GM19238 (cell line): ENCODE results near the gene ADAMTS3.
A peak's percentile ranks its signal among the peaks of the same experiment; 100 is the strongest.
"Not testable (repeated sequence)": the region's sequence is repeated elsewhere in the genome, so short reads cannot be mapped to it uniquely, and the experiment has no call there.

Experiments used
- DNase-seq: peaks from one replicate; pipeline ENCODE4 v3.0.0; 2011; ENCODE audit warnings: low spot score; ENCODE audit not compliant: insufficient read length

Gene ADAMTS3

DNA sequence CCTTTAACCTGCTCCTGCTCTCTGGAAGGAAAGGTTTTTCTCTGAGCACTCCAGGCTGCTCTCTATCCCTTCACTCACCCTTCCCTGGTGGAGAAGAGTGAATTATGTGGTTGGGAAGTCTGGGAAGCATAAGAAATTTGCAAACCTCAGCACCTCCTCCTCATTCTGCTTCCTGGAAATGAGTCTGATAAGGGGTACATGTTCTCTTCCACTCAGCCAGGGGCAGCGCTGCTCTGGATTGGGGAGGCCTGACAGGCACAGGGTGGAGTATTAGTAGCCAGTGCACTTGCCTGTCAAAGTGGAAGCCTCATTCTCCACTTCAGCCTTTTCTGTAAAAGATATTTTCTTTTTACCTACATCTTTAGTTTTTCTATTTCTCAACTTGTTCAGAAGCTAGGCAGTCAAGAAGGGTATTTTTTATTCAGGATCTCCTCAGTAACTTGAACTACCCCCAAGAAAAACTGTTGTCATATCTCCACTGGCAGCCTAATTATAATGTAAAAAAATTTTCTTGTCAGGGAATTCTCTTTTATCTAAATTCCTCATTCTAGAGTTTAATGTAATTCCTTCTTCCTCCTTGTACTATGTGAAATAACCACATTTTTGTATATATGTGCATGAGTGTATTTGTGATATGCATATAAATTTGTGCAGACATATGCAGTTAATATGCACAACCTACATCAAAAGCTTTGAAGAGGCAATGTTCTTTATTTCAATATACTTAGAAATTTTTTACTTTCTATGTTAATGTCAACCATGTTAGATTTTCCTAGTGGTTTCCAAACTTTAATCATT lies 15.3 kb downstream of the ADAMTS3 start:
- DNase-seq: no peak

GRCh38 chr4:72552447-72552846 lies 16.6 kb downstream of the ADAMTS3 start:
- no peak for DNase-seq

DNA sequence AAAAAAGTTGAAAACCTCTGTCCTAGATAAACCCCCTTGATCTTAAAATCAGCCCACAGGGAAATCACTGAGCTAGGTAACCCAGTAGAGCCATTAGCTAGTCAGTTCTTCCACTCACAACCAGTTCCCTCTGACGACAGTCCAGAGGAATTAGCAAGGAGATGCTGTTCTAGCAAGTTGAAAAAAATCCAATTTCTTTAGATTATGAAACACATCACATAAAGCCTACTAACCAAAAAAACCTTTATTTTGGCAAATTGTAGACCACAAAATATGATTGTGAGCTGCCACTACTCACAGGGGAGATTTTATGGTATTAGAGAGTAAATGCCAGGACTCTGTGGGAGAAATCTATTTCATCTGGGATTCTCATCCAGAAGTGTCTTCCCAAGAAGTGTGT lies 22.6 kb downstream of the ADAMTS3 start:
- no peak for DNase-seq

DNA sequence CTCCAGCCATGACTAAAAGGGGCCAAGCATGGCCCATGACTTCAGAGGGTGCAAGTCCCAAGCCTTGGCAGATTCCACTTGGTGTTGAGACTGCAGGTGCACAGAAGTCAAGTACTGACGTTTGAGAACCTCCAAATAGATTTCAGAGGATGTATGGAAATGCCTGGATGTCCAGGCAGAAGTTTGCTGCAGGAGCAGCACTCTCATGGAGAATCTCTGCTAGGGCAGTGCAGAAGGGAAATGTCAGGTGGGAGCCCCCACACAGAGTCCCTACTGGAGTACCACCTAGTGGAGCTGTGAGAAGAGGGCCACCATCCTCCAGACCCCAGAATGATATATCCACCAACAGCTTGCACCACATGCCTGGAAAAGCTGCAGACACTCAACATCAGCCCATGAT lies 28.3 kb downstream of the ADAMTS3 start:
- DNase-seq: not testable (repeated sequence)

DNA sequence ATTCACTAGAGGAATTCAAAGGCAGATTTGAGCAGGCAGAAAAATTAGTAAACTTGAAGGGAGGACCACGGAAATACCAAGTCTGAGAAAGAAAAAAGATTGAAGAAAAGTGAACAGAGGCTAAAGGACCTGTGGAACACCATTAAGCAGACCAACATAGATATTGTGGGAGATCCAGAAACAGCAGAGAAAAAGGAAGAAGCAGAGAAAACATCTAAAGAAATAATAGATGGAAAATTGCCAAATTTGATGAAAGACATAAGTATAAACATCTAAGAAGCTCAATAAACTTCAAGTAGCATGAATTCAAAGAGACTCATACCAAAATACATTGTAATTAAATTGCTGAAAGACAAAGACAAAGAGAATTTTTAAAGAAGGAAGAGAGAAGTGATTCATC lies 31.0 kb downstream of the ADAMTS3 start:
- DNase-seq: no peak

GRCh38 chr4:72536443-72536842 lies 32.6 kb downstream of the ADAMTS3 start:
- no peak for DNase-seq

GRCh38 chr4:72531768-72532290 lies 37.2 kb downstream of the ADAMTS3 start:
- no peak for DNase-seq

DNA sequence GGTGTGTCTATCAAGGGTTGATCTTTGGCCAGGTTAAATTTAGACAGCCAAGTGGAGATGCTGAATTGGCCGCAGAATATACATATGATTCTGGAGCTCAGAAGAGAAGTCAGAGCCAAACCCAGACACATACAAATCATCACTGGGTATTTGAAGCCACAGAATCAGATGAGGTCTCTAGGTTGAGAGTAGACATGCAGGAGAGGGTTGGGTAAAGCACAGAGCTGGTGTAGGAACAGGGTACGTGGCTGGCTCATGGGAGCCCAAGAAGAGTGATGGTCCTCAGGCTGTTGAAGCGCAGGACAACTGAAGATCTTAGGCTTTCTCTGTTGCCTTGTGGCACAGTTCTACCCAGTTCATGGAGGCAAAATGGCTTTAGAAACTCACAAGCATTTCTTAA lies 37.7 kb downstream of the ADAMTS3 start:
- no peak for DNase-seq

- no peak for DNase-seq
Measured at GRCh38 chr4:72529148-72529822, 39.7 kb downstream of the ADAMTS3 start.

DNA sequence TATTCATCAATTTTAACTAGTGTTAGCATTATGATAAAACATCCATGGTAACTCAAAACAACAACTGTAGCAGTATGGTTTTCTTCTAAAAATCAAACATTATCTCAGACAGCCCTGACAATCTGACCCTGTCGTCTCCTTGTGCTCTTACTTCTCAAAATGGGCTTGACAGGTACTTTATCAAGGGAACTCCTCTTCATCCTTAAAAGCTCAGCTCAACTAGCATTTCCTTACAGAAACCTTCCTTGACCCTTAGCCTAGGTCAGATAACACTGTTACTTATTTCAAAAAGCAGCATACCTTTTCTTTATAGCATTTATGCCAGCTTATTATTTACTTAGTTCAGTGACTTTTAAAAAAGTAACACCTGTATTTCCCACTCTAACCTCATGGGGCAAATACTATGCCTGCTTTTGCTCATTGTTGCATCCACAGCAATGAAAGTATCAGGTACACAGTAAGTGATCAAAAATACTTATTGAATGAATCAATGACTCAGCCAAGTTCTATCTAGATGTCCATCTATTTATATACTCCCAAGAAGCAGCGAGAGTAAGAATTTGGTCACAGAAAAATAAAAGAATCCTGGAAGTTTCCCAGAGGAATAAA lies 41.9 kb downstream of the ADAMTS3 start:
- DNase-seq: no peak

DNA sequence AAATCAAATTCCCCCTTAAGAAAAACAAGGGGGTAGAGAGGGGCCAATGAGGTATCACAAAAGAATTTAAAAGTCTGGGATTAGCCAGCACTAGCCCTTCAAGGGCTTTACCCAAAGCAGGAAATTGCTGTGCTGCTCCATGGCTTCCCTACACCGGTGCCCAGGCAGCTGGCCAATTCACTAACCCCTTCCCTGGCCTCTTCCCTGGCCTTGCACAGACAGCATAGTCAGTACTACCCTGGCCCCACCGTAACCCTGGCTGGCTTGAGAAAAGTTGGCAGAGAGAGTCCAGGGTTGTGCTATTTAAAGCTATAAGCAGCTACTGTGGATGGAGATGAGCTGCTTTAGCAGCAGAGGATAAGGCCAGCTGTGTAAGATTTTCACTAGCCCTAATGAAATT lies 43.1 kb downstream of the ADAMTS3 start:
- no peak for DNase-seq

DNA sequence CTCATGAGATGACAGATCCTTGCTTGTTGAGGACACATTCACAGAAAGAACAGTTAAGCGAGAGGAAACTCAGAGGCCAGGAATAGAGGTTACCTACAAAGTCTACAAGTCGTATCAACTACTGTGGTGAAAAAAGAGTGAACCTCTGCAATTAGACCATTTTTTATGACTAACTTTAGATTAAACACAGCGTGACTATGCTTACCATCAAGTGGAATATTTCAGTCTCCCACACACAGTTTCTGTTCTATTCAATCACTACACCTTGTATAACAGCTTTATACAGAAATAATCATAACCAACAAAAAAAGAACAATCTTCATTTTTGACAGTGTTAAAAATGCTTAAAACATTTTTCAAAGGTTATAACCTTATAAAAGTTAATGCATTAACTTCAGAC lies 46.6 kb downstream of the ADAMTS3 start:
- no peak for DNase-seq

DNA sequence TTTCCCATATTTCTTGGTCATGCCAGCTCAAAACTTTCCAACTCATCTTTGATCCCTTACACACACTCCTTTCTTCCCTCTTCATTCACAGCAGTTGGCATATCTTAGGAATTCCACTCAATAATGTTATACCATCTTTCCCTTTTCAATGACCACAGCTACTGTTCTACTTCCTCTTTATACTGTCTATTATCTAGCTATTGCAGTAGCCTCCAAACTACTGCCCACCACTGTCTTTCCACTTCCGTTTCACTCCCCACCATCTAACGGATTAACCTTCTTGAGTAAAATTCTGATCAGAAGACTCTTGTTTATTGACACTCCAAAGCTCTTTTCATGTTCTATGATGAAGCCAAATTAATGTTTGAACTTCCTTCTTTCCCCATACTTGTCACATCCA lies 55.8 kb downstream of the ADAMTS3 start:
- DNase-seq: no peak

DNA sequence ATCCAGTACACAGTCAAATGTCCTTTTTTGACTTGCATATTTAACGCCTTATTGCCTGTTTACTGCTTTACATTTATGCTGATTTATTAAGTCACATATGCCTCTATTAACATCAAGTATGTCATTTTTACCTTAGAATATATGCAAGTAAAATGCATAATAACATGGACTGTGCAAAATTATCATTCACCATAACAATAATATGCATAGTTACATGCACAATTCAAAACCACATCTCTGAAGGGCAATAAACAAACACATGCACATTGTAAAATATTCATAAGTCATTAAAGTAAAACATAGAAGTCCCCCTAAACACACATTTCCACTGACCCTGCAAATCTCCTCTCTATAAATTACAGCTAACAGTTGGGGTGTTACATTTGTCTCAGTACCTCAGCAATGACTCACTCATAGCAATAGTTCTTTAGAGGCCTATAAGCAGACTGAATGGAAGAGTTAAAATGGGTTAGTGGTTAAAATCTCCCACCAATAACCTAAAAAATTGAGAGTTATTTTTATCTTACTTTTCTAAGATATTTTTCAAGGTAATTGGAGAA lies 61.1 kb downstream of the ADAMTS3 start:
- no peak for DNase-seq

GRCh38 chr4:72507167-72507566 lies 61.9 kb downstream of the ADAMTS3 start:
- DNase-seq: no peak

- peak; percentile 1 for DNase-seq
Measured at GRCh38 chr4:72505314-72505744, 63.7 kb downstream of the ADAMTS3 start.

DNA sequence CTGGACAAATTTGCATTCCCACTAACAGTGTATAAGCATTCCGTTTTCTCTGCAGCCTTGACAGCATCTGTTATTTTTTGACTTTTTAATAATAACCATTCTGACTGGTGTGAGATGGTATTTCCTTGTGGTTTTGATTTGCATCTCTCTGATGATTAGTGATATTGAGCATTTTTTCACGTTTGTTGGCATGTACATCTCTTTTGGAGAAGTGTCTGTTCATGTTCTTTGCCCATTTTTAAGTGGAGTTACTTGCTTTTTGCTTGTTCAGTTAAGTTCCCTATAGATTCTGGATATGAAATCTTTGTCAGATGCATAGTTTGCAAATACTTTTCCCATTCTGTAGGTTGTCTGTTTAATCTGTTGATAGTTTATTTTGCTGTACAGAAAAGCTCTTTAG lies 68.8 kb downstream of the ADAMTS3 start:
- DNase-seq: no peak

GRCh38 chr4:72496119-72496518 lies 72.9 kb downstream of the ADAMTS3 start:
- no peak for DNase-seq

- no peak for DNase-seq
Measured at GRCh38 chr4:72494156-72494555, 74.9 kb downstream of the ADAMTS3 start.

DNA sequence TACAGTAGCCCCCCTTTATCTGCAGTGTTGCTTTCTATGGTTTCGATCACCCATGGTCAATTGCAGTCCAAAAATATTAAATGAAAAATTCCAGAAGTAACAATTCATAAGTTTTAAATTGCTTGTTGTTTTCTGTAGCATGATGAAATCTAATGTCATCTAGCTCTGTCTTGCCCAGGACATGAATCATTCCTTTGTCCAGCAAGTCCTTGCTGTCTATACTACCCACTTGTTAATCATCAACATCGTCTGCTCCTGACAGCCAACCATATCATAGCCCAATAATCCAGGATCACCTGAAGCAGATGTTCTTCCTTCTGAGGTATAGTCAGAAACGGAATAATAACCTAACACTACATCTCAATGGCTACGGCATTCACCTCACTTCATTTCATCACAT lies 79.8 kb downstream of the ADAMTS3 start:
- no peak for DNase-seq

DNA sequence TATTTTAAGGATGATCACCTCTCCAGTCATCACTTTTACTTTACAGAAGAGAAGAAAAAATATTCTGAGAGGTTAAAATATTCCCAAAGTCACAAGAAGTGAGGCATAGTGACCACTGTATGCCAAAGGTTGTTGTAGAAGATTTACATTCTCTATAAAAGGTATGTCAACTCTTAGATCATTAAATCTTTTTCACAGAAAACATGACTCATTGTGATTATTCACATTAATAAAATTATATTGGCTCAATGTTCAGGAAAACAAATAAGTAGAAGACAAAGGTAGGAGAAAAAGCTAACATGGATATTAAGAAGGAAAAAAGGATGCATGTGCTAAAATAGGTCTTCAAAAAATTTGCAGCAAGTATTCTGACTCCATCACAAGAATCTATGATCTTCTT lies 82.0 kb downstream of the ADAMTS3 start:
- DNase-seq: no peak

GRCh38 chr4:72484981-72485380 lies 84.0 kb downstream of the ADAMTS3 start:
- no peak for DNase-seq
